ENCODE results near the gene GUCY1A2.

GUCY1A2 gene

DNA sequence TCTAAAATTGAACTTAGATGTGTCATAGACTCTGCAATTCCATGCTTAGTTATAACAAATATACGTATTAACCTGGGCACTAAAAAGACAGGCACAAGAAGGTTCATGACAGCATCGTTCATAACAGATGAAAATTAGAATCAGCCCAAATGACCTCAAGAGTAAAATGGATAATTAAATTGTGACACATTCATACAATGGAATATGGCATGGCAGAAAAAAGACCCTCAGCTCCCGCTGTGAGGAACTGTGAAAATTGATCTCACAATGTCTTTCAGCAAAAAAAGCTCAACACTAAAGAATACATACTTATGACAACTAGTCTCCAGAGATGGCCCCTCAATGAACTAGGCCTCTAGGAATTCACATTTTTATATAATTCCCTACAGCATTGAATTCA is 386.0 kb downstream of the GUCY1A2 start:
- no peak for DNase-seq (ENCODE audit: extremely low read depth, low read depth)
- TF ChIP-seq, protein P1, sequence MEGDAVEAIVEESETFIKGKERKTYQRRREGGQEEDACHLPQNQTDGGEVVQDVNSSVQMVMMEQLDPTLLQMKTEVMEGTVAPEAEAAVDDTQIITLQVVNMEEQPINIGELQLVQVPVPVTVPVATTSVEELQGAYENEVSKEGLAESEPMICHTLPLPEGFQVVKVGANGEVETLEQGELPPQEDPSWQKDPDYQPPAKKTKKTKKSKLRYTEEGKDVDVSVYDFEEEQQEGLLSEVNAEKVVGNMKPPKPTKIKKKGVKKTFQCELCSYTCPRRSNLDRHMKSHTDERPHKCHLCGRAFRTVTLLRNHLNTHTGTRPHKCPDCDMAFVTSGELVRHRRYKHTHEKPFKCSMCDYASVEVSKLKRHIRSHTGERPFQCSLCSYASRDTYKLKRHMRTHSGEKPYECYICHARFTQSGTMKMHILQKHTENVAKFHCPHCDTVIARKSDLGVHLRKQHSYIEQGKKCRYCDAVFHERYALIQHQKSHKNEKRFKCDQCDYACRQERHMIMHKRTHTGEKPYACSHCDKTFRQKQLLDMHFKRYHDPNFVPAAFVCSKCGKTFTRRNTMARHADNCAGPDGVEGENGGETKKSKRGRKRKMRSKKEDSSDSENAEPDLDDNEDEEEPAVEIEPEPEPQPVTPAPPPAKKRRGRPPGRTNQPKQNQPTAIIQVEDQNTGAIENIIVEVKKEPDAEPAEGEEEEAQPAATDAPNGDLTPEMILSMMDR (IDR thresholded peaks at IDR 0.05; ENCODE audit: low read depth, low read length), result no peak

DNA sequence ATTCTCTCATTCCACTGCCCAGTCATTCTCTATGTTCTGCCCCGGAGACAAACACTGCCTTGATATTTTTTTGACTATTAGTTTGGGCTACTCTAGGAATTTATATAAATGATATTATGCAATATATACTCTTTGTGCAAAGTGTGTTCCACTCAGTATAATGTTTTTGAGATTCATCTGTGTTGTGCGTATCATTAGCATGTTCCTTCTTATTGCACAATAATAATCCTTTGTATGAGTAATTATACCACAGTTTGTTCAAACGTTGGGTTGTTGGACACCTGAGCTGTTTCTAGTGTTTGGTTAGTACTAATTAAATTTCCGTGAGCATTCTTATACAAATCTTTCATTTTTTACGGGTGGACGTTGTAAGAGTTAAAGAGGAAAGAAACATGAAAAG is 390.6 kb downstream of the GUCY1A2 start:
- DNase-seq (ENCODE audit: extremely low read depth, low read depth), result no peak
- TF ChIP-seq, protein P1 (IDR thresholded peaks at IDR 0.05; ENCODE audit: low read depth, low read length), result no peak

DNA sequence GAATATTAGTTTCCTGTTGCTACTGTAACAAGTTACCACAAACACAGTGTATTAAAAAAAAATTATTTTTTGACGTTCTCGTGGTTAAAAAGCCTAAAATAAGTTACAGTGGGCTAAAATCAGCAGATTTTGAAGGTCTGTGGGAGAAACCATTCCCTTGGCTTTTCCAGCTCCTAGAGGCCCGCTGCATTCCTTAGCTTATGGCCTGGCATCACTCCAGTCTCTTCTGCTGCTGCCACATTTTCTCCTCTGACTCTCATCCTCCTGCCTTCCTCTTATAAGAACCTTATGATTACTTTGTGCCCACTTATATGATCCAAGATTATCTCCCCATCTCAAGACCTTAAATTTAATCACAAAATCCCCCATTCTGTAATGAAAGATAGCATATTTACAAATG is 392.7 kb downstream of the GUCY1A2 start:
- no peak for DNase-seq (ENCODE audit: extremely low read depth, low read depth)
- TF ChIP-seq, protein P1 (IDR thresholded peaks at IDR 0.05; ENCODE audit: low read depth, low read length), result no peak

DNA sequence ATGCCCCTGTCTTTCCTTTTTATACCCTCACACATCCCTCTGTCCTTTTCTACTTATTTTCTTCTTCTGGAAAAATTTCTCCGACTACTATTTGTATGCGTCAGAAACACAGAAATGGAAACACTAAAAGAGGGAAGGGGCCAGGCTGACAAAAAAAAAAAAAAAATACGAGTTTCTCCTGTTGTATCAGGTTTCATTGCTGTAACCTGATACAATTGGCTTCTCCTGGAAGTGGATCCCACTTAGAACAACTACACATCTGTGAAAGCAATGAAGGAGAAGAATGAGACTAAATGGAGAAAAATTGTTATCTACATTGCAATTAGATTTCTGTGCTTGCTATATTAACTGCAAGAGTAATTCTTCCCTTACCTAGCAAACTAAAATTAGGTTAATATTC is 393.9 kb downstream of the GUCY1A2 start:
- TF ChIP-seq, protein P1 (IDR thresholded peaks at IDR 0.05; ENCODE audit: low read depth, low read length), result no peak
- no peak for DNase-seq (ENCODE audit: extremely low read depth, low read depth)
